ENCODE results near the gene STOML1. TPM values are rescaled to one million over a fixed set of nuclear protein-coding genes. Genes with fewer than 3 reads are reported as not detected.

Gene STOML1
- total RNA-seq, 1 experiment from 2014 or later, result 53.1 TPM

- no peak for DNase-seq
- Histone ChIP-seq H3K27me3 (no peaks in the 10 kb centered on the region), H3K36me3 (peaks cover 89% of the 10 kb centered on the region), H3K4me3 (no peak overlapping the region), H3K9me3 (no peaks in the 10 kb centered on the region)
These were observed 55.9 kb downstream of the STOML1 start for GRCh38 chr15:73936181-73936580.

DNA sequence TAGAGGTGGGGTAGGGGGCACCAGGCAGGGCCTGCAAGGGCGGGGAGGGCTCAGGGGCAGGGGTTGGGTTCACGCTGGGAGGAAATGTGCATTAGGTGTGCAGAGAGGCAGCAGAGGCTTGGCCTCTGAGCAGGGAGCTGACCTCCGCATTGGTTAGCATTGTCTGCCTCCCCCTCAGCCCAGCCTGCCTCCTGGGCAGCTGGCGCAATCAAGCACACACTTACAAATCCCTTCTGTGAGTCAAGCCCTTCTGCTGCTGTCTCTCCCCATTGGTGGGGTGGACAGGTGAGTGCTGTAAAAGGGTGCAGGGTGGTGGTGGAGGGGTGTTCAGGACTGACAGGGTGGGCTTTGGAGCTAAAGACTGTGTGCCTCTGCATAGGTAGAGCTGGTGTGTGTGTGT is 56.5 kb downstream of the STOML1 start:
- Histone ChIP-seq H3K9me3 (no peaks in the 10 kb centered on the region), H3K36me3 (peaks cover 92% of the 10 kb centered on the region), H3K4me3 (no peak overlapping the region), H3K27me3 (no peaks in the 10 kb centered on the region)
- no peak for DNase-seq

DNA sequence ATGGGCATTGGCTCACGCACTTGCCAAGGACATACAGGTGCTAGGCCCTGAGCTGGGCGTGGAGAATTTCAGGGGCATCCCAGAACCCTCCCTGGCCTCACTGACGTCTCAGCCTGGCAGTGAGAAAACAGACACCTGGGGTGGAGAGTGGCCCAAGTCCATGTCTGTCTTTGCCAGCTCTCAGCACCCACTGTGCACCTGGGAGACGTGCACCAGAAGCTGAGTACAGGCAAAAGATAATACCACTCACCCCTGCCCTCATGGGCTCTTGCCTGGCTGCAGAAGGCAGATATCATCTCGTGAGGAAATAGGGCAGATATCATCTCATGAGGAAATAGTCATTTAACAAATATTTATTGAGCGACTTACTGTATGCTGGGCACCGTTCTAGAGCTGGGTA is 57.8 kb downstream of the STOML1 start:
- H3K4me3 ChIP-seq, result no peak overlapping the region
- no peaks in the 10 kb centered on the region for H3K27me3 ChIP-seq
- H3K36me3 ChIP-seq, result peaks cover 96% of the 10 kb centered on the region
- DNase-seq, result no peak
- no peaks in the 10 kb centered on the region for H3K9me3 ChIP-seq

DNA sequence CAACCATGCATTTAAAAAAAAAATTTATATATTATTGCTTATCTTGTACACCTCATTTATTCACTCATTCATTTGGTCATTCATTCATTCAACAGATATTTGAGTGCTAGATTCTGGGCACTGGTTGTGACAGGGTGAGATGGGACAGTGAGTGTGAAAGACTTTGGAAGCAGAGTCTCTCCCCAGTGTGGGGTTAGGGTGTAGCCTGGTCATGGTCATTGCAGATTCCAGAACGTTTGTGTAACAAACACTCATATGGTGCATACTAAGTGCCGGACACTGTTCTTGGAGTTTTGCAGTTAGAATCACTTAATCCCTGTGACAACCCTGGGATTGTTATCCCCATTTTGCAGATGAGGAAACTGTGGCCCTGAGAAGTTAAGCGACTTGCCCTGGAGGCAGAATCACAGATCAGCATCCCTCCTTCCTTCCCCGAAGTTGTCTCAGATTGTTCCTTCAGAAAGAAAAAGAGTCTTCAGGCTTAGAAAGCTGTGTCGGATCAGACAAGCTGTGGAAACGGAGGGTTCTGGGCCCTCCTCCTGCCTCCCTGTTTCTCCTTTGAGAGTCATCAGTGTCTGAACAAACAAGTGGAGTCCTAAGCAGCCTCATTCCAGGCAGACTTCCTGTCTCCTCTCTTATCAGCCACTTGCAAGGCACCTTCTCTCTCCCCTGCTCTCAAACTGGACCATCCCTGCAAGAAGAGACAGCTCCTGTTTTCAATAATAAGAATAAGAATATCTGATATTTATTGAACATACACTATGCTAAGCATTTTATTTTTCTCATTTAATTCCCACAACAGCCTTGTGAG is 59.5 kb downstream of the STOML1 start:
- DNase-seq, result no peak
- Histone ChIP-seq H3K4me3 (no peak overlapping the region), H3K9me3 (no peaks in the 10 kb centered on the region), H3K36me3 (peaks cover 89% of the 10 kb centered on the region), H3K27me3 (no peaks in the 10 kb centered on the region)

DNA sequence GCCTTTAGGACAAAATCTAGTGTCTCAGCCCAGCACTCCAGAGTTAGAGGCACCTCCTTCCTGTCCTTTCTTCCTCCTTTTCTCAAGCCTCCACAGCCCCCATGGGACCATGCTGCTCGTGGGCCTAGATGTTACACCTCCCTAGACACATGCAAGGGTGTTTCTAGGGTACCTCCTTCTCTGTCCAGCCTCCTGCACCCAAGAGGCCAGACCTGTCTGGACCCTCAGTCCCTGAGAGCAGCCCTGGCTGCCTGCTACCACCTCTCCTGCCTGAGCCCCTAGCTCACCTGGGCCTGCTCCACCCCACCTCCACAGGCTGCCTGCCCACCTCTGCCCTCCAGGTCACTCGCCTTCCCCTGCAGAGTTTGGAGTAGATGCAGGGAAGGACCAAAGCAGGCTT is 60.7 kb downstream of the STOML1 start:
- Histone ChIP-seq H3K9me3 (no peaks in the 10 kb centered on the region), H3K36me3 (peaks cover 79% of the 10 kb centered on the region), H3K4me3 (no peak overlapping the region), H3K27me3 (no peaks in the 10 kb centered on the region)
- no peak for DNase-seq

- DNase-seq, result peak; percentile 98
- Histone ChIP-seq H3K27me3 (no peaks in the 10 kb centered on the region), H3K36me3 (peaks cover 75% of the 10 kb centered on the region), H3K4me3 (peak overlapping the region; percentile 66), H3K9me3 (no peaks in the 10 kb centered on the region)
These were observed 61.3 kb downstream of the STOML1 start for GRCh38 chr15:73930790-73931281.

- peak; percentile 98 for DNase-seq
- peak overlapping the region; percentile 66 for H3K4me3 ChIP-seq
These were observed 61.7 kb downstream of the STOML1 start for GRCh38 chr15:73930371-73930770.

GRCh38 chr15:73928971-73929627 is 63.0 kb downstream of the STOML1 start:
- peaks cover 68% of the 10 kb centered on the region for H3K36me3 ChIP-seq
- DNase-seq, result peak; percentile 45
- H3K4me3 ChIP-seq, result peak overlapping the region; percentile 66

More at GRCh38 chr15:73930371-73930770, 61.7 kb downstream of the STOML1 start:
- H3K27me3 ChIP-seq, result no peaks in the 10 kb centered on the region
- H3K36me3 ChIP-seq, result peaks cover 75% of the 10 kb centered on the region
- H3K9me3 ChIP-seq, result no peaks in the 10 kb centered on the region

More at GRCh38 chr15:73928971-73929627, 63.0 kb downstream of the STOML1 start:
- H3K9me3 ChIP-seq, result no peaks in the 10 kb centered on the region
- no peaks in the 10 kb centered on the region for H3K27me3 ChIP-seq

Other genes with a start within 250 kb of the STOML1 start
- gene INSYN1, start 238.9 kb downstream of the STOML1 start, total RNA-seq (2014; rRNA removed; shearing (Covaris generic); ENCODE audit: low replicate concordance), result 15.2 and 21.2 TPM in 2 replicates
- not detected in 2 replicates for gene TBC1D21, start 118.7 kb downstream of the STOML1 start, total RNA-seq (2014; rRNA removed; shearing (Covaris generic); ENCODE audit: low replicate concordance)
- 206 and 224 TPM in 2 replicates for gene LOXL1, start 65.8 kb downstream of the STOML1 start, total RNA-seq (2014; rRNA removed; shearing (Covaris generic); ENCODE audit: low replicate concordance)
- 19.5 and 39.8 TPM in 2 replicates for gene PML, start 2.4 kb upstream of the STOML1 start, total RNA-seq (2014; rRNA removed; shearing (Covaris generic); ENCODE audit: low replicate concordance)
- gene GOLGA6A, start 90.3 kb upstream of the STOML1 start, total RNA-seq (2014; rRNA removed; shearing (Covaris generic); ENCODE audit: low replicate concordance), result not detected in 2 replicates
- not detected in 2 replicates for gene ISLR2, start 138.3 kb upstream of the STOML1 start, total RNA-seq (2014; rRNA removed; shearing (Covaris generic); ENCODE audit: low replicate concordance)
- gene ISLR, start 181.4 kb upstream of the STOML1 start, total RNA-seq (2014; rRNA removed; shearing (Covaris generic); ENCODE audit: low replicate concordance), result not detected in 2 replicates
- gene STRA6, start 210.5 kb upstream of the STOML1 start, total RNA-seq (2014; rRNA removed; shearing (Covaris generic); ENCODE audit: low replicate concordance), result 1.4 and 1.9 TPM in 2 replicates
- gene CCDC33, start 244.0 kb upstream of the STOML1 start, total RNA-seq (2014; rRNA removed; shearing (Covaris generic); ENCODE audit: low replicate concordance), result not detected in 2 replicates

All from MG63 (cell line).